Measurements from ENCODE around the gene CLIC3. TPM values are rescaled to one million over a fixed set of nuclear protein-coding genes. Genes with fewer than 3 reads are reported as not detected.
A peak's percentile ranks its signal among the peaks of the same experiment; 100 is the strongest.
"Not testable (repeated sequence)": the region's sequence is repeated elsewhere in the genome, so short reads cannot be mapped to it uniquely, and the experiment has no call there.

CLIC3 gene
- total RNA-seq, 1 experiment from 2014 or later, result 6.2 TPM

DNA sequence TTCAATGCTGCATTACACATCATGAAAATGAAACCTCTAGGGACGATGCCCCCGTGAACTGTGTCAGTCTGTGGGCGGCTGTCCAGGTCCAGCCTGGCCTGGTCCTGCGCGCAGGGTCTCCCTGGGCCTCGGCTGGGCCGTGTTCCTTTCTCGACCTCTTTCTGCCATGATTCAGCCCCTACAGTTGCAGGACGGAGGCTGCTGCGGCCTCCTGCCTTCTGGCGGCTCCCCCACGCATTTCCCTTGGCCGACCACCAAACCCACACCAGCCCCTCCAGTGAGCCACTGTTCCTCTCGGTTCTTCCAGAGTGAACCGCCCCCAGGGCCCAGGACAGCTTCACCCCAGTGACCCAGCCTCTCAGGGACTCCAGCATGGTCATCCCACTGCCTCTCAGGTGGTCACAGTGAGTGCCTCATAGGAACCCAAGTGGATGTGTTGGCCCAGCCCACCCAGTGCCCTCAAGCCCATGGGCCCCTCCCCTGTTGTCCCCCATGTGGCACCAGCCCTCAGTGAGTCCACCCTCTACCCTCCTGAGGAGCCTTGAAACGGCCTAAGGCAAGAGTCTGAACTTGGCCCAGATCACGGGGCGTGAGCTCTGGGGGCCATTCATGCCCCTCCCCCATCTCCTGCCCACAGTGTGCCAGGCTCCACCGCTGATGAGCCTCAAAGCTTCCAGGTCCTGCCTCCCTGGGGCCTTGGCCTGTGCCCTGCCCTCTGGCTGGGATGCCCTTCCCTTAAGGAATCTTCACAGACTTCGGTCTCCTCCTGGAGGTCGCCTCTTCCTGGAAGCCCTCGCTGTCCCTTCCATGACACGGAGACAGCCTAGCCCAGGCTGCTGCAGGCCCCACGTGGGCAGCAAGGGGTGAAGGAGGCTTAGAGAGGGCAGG is 10.0 kb upstream of the CLIC3 start:
- H3K4me1 ChIP-seq (ENCODE audit: control insufficient read depth, insufficient read depth, low read length), result no peaks in the 10 kb centered on the region
- no peaks in the 10 kb centered on the region for H3K9me3 ChIP-seq (ENCODE audit: control insufficient read depth, insufficient read depth, low read depth, low read length)
- no peaks in the 10 kb centered on the region for H3K27me3 ChIP-seq (ENCODE audit: control insufficient read depth, insufficient read depth, low read length)
- no peak overlapping the region for H3K27ac ChIP-seq (ENCODE audit: low read length)
- ATAC-seq (no peak), DNase-seq (ENCODE audit: low read depth, low spot score) (no peak)
- in situ Hi-C loops (cut with HindIII; ENCODE audit: low pct_unique_long_range_greater_than_20kb, low sequenced_read_pairs), result no loop called here
- no peak overlapping the region for H3K4me3 ChIP-seq (ENCODE audit: low read depth in 2 of 2, low read length in 2 of 2)
- no peaks in the 10 kb centered on the region for H3K36me3 ChIP-seq (ENCODE audit: control insufficient read depth, insufficient read depth, low read length)
- intact Hi-C loops (cut with micrococcal nuclease; ENCODE audit: unreplicated experiment), result no loop called here
- BruUV-seq (replicated peaks), result no TSS peak
- TF ChIP-seq SIN3A (IDR thresholded peaks at IDR 0.05; ENCODE audit: borderline replicate concordance, insufficient read depth, low read depth, low read length), result no peak
- TF ChIP-seq TCF7L2 (IDR thresholded peaks at IDR 0.05; ENCODE audit: low read depth, low read length), result no peak
- TF ChIP-seq, protein P1, sequence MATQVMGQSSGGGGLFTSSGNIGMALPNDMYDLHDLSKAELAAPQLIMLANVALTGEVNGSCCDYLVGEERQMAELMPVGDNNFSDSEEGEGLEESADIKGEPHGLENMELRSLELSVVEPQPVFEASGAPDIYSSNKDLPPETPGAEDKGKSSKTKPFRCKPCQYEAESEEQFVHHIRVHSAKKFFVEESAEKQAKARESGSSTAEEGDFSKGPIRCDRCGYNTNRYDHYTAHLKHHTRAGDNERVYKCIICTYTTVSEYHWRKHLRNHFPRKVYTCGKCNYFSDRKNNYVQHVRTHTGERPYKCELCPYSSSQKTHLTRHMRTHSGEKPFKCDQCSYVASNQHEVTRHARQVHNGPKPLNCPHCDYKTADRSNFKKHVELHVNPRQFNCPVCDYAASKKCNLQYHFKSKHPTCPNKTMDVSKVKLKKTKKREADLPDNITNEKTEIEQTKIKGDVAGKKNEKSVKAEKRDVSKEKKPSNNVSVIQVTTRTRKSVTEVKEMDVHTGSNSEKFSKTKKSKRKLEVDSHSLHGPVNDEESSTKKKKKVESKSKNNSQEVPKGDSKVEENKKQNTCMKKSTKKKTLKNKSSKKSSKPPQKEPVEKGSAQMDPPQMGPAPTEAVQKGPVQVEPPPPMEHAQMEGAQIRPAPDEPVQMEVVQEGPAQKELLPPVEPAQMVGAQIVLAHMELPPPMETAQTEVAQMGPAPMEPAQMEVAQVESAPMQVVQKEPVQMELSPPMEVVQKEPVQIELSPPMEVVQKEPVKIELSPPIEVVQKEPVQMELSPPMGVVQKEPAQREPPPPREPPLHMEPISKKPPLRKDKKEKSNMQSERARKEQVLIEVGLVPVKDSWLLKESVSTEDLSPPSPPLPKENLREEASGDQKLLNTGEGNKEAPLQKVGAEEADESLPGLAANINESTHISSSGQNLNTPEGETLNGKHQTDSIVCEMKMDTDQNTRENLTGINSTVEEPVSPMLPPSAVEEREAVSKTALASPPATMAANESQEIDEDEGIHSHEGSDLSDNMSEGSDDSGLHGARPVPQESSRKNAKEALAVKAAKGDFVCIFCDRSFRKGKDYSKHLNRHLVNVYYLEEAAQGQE (IDR thresholded peaks at IDR 0.05; ENCODE audit: insufficient read depth in 1 of 2, low read depth in 2 of 2, low read length in 1 of 2), result no peak
- POLR2A ChIA-PET, result no interaction called here
- CTCF ChIA-PET, result no interaction called here

DNA sequence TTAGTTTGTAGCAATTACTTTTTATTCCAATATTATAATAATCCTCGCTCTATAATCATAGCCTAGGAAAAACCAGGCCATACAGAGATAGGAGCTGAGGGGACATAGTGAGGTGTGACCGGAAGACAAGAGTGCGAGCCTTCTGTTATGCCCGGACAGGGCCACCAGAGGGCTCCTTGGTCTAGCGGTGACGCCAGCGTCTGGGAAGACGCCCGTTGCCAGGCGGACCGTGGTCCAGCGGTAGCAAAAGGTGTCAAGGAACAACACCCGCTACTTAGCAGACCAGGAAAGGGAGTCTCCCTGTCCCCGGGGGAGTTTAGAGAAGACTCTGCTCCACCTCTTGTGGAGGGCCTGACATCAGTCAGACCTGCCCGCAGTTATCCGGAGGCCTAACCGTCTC is 7.9 kb upstream of the CLIC3 start:
- H3K27ac ChIP-seq (ENCODE audit: low read length); H3K4me3 ChIP-seq (ENCODE audit: low read depth in 2 of 2, low read length in 2 of 2); H3K4me1 ChIP-seq (ENCODE audit: control insufficient read depth, insufficient read depth, low read length); CTCF ChIA-PET; H3K36me3 ChIP-seq (ENCODE audit: control insufficient read depth, insufficient read depth, low read length); H3K9me3 ChIP-seq (ENCODE audit: control insufficient read depth, insufficient read depth, low read depth, low read length); intact Hi-C loops (cut with micrococcal nuclease; ENCODE audit: unreplicated experiment); POLR2A ChIA-PET; BruUV-seq (replicated peaks); in situ Hi-C loops (cut with HindIII; ENCODE audit: low pct_unique_long_range_greater_than_20kb, low sequenced_read_pairs); H3K27me3 ChIP-seq (ENCODE audit: control insufficient read depth, insufficient read depth, low read length); DNase-seq (ENCODE audit: low read depth, low spot score); ATAC-seq: not testable (repeated sequence)
- TF ChIP-seq, protein P2, sequence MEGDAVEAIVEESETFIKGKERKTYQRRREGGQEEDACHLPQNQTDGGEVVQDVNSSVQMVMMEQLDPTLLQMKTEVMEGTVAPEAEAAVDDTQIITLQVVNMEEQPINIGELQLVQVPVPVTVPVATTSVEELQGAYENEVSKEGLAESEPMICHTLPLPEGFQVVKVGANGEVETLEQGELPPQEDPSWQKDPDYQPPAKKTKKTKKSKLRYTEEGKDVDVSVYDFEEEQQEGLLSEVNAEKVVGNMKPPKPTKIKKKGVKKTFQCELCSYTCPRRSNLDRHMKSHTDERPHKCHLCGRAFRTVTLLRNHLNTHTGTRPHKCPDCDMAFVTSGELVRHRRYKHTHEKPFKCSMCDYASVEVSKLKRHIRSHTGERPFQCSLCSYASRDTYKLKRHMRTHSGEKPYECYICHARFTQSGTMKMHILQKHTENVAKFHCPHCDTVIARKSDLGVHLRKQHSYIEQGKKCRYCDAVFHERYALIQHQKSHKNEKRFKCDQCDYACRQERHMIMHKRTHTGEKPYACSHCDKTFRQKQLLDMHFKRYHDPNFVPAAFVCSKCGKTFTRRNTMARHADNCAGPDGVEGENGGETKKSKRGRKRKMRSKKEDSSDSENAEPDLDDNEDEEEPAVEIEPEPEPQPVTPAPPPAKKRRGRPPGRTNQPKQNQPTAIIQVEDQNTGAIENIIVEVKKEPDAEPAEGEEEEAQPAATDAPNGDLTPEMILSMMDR (IDR thresholded peaks at IDR 0.05), result peak; percentile 77

DNA sequence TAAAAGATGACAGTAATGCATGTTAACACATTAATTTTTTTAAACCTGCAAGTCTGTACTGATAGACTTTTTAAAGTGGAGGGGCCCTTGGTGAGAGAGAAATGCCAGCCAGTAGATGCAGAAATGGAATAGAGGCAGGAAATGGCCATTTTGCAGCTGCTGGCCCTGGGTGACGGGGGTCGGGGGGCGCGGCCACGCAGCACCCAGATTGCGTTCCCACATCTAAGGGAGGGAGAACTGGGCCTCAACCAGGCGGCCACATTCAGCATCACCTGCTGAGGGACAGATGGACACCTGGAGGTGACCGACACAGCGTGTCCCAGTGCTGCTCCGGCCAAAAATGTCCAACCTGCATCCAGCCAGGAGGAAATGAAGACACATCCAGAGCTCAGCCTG is 6.3 kb upstream of the CLIC3 start:
- H3K4me3 ChIP-seq (ENCODE audit: low read depth in 2 of 2, low read length in 2 of 2), result no peak overlapping the region
- no peaks in the 10 kb centered on the region for H3K4me1 ChIP-seq (ENCODE audit: control insufficient read depth, insufficient read depth, low read length)
- no peak for ATAC-seq
- no peak for DNase-seq (ENCODE audit: low read depth, low spot score)
- ChIA-PET POLR2A (no interaction called here), CTCF (interaction anchor here (1.1 to 1.3 kb wide), 2 partner anchors 27 to 33 kb away, joined by 3 to 4 read pairs; no protein-coding TSS in a partner anchor)
- TF ChIP-seq, protein P2 (IDR thresholded peaks at IDR 0.05), result no peak
- no peak for TF ChIP-seq TCF7L2 (IDR thresholded peaks at IDR 0.05; ENCODE audit: low read depth, low read length)
- intact Hi-C loops (cut with micrococcal nuclease; ENCODE audit: unreplicated experiment), result no loop called here
- H3K9me3 ChIP-seq (ENCODE audit: control insufficient read depth, insufficient read depth, low read depth, low read length), result no peaks in the 10 kb centered on the region
- in situ Hi-C loops (cut with HindIII; ENCODE audit: low pct_unique_long_range_greater_than_20kb, low sequenced_read_pairs), result no loop called here
- no peak overlapping the region for H3K27ac ChIP-seq (ENCODE audit: low read length)
- H3K36me3 ChIP-seq (ENCODE audit: control insufficient read depth, insufficient read depth, low read length), result no peaks in the 10 kb centered on the region
- H3K27me3 ChIP-seq (ENCODE audit: control insufficient read depth, insufficient read depth, low read length), result no peaks in the 10 kb centered on the region
- BruUV-seq (replicated peaks), result no TSS peak
